T-helper 22 cell (primary cell): Measurements from ENCODE around the gene FGGY.

Experiments
- DNase-seq: peaks from one replicate; pipeline ENCODE4 v3.0.0-alpha.2; 2020; ENCODE audit warnings: low read depth

The FGGY gene

DNA sequence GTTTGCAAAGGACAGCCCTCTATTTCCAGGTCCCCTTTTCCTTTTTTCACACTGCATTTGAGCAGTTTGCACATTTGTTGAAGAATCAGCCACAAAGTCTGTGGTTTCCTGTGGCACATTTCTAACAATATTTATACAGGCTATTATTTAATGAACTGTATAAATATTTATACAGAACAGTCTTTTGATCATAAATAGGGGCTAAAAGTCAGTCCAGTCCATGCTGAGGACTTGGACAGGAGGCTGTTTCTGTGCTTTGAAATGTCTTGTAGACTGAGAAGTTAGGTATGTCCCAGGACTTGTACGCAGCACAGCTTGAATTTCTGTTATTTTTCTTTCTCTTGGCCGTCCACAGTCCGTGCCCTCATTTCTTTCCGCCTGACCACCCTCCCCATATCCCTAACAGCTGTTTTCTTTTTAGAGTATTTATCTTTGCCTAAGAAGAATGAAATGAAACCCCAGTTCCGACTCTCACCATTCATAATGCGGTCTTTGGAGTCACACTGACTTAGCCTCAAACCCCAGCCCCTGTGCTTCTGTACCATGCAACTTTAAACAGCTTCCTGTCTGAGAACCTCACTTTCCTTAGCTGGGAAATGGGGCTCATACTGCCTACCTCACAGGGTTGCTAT is 19.7 kb downstream of the FGGY start:
- no peak for DNase-seq

DNA sequence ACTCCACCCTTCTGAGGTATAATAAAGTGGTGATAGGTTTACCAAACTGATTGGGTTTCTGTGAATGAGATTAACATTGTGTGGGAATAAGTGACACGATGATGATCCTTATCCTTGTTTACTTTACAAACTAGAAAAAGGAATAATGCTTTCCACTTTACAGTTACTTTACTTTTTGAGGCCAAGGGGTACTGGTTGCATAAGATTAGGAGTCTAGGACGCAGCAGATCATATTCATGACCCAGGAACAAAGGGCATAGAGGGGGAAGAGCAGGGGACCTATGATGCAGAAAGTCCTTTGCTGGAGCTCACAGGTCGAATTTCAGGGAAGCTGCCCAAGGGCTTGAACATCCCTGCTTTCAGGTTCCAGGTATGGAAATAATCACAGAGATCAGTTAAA is 20.4 kb downstream of the FGGY start:
- no peak for DNase-seq

- DNase-seq, result no peak
Observed at GRCh38 chr1:59317780-59318179, 20.9 kb downstream of the FGGY start.

GRCh38 chr1:59318271-59318860 is 21.5 kb downstream of the FGGY start:
- no peak for DNase-seq

DNA sequence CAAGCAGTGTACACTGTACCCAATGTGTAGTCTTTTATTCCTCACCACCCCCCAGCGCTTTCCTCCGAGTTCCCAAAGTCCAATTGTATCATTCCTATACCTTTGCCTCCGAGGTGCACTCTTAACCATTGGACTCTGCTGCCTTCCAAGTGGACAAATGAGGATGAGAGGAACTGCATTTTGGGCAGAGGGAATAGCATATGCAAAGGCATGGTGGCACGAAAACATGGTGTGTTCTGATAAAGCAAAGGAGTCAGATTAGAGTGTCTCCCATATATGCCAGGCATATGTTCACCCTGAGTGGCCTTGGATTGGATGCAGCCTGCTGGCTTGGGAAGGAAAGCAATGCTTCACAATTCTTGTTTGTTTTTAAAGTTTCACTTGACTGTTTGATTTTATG is 25.5 kb downstream of the FGGY start:
- DNase-seq, result no peak

DNA sequence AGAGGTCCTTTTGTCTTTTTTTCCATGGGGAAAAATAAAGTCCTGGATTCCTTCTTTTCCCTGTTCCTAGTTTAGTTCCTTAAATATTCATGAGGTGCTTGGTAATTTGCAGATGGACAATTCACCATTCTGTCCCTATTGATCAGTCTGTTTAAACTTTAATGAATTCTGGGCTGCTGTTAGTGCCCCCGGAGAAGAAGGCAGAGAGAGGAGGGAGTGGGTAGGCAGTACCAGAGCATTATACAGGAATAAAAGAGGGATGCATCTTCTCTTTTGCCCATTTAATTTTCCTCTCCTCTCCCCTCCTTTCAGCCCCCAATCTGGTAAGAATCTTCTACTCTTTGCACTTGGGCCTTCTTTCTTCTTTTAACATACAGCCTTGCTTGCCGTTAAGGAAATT is 25.9 kb downstream of the FGGY start:
- DNase-seq, result no peak

- DNase-seq, result no peak
Observed at GRCh38 chr1:59323879-59324278, 27.0 kb downstream of the FGGY start.

DNA sequence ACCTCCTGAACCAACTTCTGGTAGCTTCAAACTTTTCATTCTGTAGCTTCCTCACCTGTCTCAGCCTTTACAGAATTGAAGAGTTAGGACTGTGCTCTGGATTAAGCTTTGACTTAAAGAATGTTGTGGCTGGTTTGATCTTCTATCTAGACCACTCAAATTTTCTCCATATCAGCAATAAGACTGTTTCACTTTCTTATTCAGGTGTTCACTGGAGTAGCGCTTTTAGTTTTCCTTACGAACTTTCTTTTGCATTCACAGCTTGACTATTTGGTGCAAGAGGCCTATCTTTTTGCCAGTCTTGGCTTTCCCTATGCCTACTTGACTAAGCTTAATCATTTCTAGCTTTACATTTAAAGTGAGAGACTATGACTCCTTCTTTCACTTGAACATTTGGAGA is 31.5 kb downstream of the FGGY start:
- DNase-seq, result no peak

- no peak for DNase-seq
Observed at GRCh38 chr1:59329412-59330053, 32.6 kb downstream of the FGGY start.

DNA sequence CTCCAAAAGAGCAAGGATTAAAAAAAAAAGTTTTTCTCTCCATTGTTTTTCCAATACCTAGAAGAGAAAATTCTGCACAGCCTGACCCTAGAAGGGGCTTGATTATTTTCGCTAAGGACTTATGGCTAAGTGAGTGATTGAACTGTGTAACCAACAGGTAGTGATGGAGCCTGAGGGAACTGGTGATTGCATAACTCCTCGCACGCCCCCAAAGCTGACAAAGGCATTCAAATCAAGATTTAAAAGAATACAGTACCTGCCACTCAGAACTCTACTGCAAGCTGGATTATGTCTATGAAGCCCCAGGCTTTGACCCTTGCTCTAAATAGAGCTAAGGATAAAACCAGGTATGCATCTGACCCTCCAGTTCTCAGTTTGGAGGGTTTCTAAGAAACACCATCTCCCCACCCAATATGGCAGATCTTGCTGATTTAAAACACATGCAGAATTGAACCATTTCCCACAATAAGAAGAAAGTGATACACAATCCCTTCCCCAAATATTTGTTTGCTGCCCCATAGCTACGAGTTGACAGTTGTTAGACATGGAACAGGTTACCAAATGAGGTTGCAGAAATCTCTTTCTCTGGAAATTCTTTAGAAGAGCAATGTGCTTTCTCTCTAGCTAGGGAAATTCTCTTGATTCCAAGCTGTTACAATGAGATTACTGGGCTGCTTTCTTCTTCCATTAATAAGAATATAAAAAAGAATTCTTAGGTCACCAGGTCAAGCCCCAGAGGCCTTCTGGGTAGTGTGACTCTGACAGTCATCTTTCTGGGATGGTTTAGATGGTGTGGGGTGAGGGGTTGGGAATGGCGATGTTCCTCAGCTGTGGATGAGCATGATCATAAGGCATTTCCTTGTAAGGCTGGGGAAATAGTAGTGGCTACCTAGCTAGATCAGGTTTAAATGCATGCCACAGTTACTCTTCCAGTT is 35.1 kb downstream of the FGGY start:
- DNase-seq, result no peak

- DNase-seq, result no peak
Observed at GRCh38 chr1:59332983-59333382, 36.1 kb downstream of the FGGY start.

- DNase-seq, result no peak
Observed at GRCh38 chr1:59333626-59334277, 36.9 kb downstream of the FGGY start.

DNA sequence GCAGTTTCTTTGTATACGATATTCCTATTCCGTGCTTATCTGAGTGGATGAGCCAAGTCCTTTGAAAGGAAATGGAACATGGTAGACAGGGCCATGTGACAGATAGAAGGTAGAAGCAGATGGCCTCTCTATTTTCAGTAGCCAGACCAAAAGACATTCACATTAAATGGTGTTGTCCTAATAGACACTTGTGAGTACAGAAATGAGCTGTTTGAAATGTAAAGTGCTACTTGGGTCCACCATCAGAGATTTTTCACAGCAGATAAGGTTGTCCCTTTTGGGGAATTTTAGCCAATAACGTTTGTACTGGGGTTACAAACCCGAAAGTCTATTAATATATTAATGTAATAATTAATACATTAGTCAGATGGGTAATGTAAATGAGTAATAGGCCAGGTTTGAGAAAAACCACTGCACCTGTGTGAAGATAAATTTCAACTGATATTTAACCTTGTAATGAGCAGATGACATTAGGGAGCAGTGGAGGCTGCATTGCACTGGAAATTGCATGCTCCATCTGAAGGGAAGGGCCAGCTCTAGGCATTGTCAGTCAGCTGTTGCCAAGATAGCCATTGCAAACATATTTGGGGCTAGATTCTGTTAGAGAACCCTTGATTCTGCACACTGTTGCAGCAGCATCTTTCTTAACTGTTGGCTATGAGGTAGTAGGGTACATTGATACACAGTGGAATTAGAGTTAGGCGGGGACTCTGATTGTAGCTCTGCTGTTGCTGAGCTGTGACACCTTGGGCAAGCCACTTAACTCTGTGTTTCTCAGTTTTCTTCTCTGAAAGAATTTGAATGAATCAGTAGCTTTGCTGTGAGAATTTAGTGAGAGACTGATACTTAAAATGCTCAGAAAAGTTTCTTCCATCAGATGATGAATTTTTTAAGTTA is 43.8 kb downstream of the FGGY start:
- no peak for DNase-seq

DNA sequence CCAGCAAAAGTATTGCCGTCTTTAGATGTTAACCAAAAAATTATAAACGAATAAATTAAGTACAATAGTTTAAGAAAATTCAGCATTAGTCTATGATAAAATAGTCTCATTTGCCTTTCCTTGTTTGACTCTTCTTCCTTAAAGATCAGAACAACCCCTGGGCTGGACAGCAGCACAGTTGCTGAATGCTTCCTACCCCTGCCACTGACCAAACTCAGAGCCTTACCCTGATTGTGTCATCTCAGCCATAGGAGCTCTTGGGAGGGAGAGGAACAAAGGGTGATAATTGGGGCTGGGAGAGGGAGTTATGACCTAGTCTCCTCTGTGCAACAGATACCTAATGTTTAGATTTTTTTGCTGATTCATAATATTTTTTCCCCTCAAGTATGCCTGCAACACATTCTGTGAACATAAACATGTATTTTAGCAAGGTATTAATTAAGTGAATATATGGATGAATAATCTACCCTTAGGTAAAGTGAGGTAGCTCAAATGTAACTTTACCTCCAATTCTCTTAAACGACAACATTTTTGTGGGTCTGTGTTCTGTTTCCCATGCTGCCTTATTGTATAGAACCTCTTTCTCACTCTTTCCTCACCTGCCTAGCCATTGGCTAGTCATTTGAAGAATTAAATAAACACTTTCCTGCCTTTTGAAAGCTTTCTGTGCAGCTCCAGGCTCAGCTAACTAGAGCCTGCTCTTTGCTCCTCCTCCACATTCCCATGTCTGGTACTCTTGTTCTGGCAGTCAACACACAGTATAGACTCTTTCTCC is 46.1 kb downstream of the FGGY start:
- no peak for DNase-seq

DNA sequence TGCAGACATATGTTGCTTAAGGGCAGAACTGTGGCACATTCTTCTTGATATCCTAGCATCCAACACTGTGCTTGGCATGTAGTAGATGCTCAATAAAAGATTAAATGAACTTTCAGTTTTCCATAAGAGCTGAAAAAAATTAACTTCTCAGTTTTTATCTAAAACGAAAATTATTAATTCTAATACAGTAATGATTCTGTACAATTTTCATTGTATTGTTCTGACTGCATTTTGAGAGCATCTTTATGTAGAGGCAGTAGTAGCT is 46.6 kb downstream of the FGGY start:
- no peak for DNase-seq

DNA sequence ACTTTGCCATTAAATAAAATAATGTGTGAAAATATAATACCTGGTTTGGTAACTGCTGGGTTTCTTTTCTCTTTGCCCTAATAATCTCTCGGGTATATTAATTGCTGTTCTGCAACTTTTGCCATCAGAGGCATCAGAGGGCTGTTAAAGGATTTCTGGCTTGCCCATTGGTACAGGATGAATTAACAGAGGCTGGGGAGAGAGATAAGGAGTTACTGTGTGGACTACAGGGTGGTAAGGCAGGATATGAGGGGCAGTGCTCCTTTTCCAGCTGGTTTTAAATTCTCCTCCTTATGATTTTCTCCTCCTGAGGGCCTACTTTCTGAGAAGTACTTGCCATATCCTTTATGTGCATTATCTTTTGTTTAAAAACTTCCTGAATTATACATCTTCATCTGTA is 48.3 kb downstream of the FGGY start:
- no peak for DNase-seq

- DNase-seq, result no peak
Observed at GRCh38 chr1:59346429-59346828, 49.5 kb downstream of the FGGY start.

DNA sequence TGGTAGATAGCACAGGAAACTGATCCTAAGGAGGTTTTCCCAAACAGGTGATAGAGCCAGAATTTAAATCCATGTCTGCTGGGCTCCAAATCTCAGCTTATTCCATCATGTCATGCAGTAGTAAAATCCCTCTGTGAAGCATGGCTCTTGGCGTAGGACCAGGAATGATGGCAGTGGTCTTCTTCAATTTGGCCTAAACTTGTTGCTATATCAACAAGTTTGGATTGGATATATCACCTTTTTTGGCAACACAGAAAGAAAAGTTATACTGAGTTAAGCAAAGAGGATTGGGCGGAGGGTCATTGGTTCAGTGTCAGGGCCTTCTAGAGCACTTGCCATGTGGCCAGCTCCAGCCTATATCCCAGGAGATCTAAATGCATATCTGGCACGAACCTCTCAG is 52.2 kb downstream of the FGGY start:
- no peak for DNase-seq

DNA sequence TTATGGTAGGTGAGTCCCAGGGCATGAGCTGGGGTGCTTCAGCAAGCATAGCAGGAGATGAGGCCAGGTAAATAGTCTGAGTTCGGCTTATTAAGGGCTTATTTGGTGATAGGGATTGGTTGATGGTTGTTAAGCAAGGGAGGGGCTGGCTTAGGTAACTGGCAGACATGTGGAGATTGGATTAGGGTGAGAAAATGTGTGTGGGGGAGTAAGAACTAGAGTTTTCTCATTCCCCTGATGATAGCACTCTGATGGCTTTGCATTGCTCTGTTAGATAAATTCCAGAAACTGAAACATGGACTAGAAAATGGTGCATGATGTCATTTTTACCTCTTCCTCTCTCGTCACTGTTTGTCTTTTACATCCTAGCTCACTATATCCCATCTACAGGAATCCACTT is 53.6 kb downstream of the FGGY start:
- DNase-seq, result no peak

DNA sequence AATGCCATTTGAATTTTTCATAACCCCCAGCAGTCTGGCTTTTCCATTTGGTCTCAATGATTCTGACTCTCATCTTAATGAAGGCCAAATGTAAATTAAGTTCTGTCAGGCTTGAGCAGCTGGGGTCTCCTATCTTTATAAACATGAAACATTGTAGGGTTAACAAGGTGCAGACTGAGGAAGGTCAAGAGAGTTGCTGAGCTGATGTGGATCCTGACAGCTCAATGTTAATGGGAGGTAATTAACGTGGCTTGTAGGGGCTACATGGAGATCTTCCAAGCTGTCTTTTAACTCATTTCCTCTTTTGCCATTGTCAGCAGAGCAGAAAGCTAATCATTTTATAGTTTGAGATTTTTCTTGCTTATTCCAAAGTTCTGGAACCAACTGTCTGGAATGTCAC is 55.2 kb downstream of the FGGY start:
- DNase-seq, result no peak

DNA sequence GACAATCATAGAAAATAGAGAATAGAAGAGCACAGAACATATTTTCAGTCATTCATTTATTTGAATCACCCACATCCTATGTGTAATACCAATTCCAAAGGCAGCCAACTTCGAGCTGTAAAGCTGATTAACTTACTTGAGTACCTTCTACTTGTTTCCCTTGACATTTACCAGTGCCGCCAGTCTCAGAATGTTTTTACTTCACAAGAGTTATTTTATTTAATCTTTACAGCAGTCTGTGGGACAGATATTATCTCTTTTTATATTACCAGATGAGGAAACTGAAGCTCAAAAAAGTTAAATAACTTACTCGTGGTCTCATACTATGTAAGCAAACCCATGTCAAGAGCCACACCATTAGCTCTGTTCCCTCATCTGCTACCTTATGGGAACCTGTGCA is 56.6 kb downstream of the FGGY start:
- DNase-seq, result no peak
